DMS114 treated with DMSO at 0.1 percent for 48 hours (cell line): Measurements from ENCODE around the gene USO1.
A peak's percentile ranks its signal among the peaks of the same experiment; 100 is the strongest.
"Not testable (repeated sequence)": the region's sequence is repeated elsewhere in the genome, so short reads cannot be mapped to it uniquely, and the experiment has no call there.

ENCODE experiments used
- DNase-seq: peaks from one replicate; lab custom pipeline; 2025; ENCODE audit not compliant: unreplicated experiment; lab: John Stamatoyannopoulos, UW

Gene USO1

GRCh38 chr4:75724066-75724866 is at the start of gene USO1:
Gene USO1, plus strand, starts transcription at chr4:75724577. Its CDS starts 243 bp downstream, at chr4:75724820.
- peak; percentile 80 for DNase-seq

GRCh38 chr4:75675004-75675531 is 49.3 kb upstream of the USO1 start:
- DNase-seq, result no peak

GRCh38 chr4:75678473-75678872 is 45.9 kb upstream of the USO1 start:
- DNase-seq, result no peak

GRCh38 chr4:75678965-75679364 is 45.4 kb upstream of the USO1 start:
- DNase-seq, result no peak

- DNase-seq, result no peak
These were observed 44.4 kb upstream of the USO1 start for GRCh38 chr4:75679876-75680575.

DNA sequence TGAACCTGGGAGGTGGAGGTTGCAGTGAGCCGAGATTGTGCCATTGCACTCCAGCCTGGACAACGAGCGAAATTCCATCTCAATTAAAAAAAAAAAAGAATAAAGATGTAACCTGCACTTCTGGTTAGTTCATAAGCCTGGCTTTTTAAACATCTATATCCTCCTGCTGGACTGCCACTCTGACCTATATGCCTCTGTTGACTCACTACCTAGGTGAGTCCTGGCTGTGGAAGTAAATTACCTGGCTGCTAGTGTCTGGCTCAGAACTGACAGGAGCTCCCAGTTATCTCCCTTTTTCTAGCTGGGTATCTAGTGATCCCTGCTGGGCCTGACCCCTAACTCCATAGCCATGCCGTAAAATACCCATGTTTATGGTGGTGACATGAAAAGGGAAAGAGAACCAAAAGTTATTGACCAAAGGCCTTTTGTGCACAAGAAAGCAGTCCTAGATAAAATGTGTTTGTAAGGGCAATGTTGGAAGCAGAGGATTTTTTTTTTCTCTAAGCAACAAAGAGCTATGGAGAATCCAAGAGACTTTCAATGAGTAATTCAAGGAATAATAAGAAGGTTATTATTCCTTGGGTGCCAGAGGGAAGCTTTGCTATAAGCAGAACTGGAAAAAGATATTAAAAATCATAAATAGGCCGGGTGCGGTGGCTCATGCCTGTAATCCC is 40.8 kb upstream of the USO1 start:
- no peak for DNase-seq

DNA sequence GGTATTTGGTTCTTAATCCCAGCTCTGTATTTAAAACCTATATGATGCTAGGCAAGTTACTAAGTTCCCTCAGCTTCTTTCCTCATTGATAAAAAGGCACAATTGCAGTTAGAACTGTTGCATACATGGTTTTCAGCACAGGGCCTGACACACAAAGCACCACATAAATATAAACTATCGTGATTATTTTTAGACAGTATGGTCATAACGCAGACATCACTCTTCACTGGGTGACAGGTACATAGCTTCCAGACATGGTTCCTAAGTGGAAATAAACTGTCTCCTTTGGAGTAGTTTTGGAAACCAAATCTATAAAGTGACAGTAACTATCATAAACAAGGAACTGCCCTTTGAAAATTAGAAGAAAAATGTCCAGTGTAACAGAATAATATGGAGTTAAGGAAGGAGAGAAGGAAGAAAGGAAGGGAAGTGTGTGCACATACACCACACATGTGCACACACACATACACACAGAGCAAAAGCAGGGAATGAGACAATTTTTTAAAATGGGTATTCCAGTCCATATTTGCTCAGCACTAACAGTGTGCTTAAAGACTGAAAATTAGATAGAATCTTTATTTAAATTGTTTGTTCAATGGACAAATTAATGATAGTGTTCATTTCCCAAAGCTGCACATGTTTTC is 38.7 kb upstream of the USO1 start:
- DNase-seq, result no peak

- no peak for DNase-seq
These were observed 38.0 kb upstream of the USO1 start for GRCh38 chr4:75686346-75686745.

GRCh38 chr4:75687125-75687524 is 37.3 kb upstream of the USO1 start:
- not testable (repeated sequence) for DNase-seq

DNA sequence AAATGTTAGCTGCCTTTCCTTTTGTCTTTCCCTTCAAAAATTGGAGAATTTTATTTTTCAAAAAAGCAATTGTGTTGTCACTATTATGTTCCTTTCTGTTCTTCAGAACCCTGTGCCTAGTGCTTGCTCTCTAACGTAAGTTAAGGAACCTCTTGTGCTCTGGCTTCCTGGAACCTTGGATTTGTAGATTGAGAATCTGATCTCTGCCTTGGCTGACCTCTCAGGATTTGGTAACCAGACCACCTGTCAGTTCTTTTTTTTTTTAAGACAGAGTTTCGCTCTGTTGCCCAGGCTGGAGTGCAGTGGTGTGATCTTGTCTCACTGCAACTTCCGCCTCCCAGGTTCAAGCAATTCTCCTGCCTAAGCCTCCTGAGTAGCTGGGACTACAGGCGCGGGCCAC is 32.3 kb upstream of the USO1 start:
- not testable (repeated sequence) for DNase-seq

DNA sequence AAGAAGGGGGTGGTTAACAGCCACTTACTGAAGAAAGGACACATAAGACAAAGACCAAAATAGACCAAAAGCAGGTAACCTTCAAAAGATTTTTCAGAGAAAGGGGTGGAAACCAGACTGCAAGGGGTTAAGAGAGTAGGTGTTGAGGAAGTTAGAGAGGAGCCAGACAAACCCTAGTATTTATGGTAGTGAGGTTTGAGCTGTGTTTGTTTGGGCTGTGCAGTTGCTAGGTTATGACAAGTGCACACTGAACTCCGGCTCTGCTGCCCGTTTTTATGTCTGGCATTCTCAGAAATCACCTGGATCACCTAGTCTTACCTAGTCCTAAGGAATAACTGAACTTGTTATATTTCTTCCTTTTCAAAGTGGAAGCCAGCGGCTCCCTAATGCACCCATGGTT is 28.3 kb upstream of the USO1 start:
- no peak for DNase-seq

DNA sequence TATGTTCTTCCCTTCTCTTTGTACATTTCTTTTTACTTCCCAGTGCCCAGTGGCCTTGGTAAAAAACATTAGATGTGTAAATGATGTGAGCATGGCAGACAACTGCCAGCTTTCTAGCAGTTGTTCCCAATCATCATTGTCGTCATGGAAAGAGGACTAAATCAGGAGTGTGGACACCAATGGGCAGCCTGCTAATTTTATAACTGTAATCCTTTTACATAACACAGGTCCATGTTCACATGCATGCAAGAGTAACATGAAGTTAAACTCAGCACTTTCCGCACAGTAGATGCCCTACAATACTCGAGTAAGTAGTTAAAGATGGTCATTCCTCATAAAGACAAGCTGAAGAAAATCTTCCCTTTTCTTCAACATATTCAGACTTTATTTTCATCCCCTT is 27.8 kb upstream of the USO1 start:
- DNase-seq, result no peak

GRCh38 chr4:75698162-75698962 is 26.0 kb upstream of the USO1 start:
- no peak for DNase-seq

DNA sequence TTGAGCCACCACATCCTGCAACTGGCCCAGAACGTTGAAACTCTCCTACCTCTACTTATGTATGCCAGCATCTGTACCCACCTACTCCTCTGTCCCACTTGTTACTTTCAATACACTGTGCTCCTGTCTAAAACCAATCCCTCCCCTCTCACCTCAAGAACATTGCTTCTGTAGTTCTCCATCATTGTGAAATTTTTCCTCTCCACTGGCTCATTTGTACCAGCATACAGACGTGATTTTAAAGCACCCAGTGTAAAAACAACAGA is 25.5 kb upstream of the USO1 start:
- DNase-seq, result no peak

DNA sequence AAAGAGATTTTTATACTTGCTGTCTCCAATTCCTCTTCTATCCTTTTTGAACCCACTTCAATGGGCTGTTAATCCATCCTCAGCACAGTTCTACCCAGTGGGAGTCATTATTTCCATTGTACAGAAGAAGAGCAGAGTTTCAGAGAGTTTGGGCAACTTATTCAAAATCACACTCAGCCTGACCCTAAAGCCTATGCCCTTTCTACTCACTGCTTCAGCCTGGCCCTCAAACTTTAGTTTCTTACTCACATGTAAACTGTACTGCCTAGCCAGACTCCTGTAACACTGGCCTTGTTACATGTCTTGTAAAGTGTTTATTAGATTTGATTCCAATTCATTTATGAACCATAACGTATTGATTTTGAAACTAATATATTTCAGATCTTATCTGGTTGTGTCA is 25.1 kb upstream of the USO1 start:
- no peak for DNase-seq

GRCh38 chr4:75702919-75703411 is 21.4 kb upstream of the USO1 start:
- no peak for DNase-seq

GRCh38 chr4:75705198-75705977 is 19.0 kb upstream of the USO1 start:
- DNase-seq, result no peak

DNA sequence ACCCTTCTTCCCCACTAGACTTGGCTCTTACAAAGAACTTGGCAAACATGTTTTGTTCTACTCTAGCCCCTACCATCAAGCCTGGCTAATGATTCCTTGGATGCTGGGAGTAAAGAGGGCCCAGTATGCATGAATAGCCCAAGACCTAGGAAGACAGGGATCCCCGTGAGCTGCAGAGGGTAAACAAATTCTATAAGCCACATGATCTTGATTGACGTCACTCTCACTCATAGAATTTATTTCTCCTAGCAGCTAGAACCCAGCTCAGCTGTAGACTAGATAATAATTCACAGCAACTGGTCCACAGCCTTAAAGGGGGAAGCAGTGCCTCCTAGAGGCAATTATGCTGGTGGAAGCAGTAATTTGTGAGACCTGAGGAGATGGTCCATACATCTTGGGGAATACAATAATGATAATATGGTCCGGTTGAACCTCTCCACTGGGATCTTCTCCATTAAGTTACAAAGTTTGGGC is 16.1 kb upstream of the USO1 start:
- no peak for DNase-seq

DNA sequence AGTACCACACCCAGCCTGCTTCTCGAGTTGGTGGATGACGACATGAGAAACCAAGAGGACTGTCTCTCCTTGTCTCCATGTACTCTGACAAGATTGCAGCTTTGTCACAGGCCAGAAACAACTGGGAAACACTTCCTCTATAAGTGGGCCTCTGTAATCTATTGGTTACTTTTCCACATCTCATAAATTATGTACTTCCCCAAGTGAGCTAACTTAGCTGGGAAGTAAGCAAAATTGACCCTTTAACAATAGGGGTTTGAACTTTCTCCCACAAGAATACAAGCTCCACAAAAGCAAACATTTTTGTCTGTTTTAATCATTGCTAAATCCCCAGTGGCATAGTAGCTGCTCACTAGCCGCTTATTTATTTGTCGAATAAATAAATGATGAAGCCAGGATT is 14.1 kb upstream of the USO1 start:
- DNase-seq, result no peak

GRCh38 chr4:75714011-75714410 is 10.4 kb upstream of the USO1 start:
- no peak for DNase-seq
